Lower leg skin (tissue), 3 donors: ENCODE measurements around the gene A4GALT.

Experiments used
- POLR2A ChIP-seq, 2 donors: fragments of 450-650 bp; IDR thresholded peaks; one replicate each; pipeline ENCODE4 v1.6.1; 2016 to 2017; ENCODE audit warnings: antibody characterized with exemption in 2 of 2, mild to moderate bottlenecking in 1 of 2, moderate library complexity in 1 of 2
- TF ChIP-seq, protein P1 (sequence below), 3 donors: fragments of 450-650 bp; IDR thresholded peaks; one replicate each; pipeline ENCODE4 v1.5.1; 2016; ENCODE audit warnings: antibody characterized with exemption in 3 of 3, mild to moderate bottlenecking in 3 of 3, moderate library complexity in 2 of 3

DNA sequence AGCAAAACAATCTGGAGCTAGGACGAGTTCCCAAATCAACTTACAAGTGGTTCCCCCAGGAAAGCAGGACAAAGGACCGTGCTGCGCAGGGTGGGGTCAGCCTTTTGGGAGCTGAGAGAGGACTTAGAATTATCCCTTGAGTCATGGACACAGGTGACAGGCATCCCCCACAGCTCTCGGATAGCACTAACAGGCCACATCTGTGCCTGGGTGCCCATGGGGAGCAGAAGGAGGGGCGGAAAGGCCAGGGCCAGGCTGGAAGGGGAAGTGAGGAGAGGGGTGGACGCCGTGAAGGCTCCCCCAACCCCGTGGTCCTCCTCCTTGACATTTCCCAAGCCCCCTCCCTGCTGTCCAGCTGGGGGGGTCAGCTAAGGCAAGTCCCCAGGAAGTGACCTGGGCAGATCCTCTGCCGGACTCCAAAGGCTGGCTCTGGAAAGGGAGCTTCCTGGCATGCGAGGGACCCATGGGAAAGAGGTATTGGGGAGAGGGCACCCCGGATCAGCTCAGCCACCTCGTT lies 31.6 kb upstream of the A4GALT start:
- no peak for TF ChIP-seq POLR2A (IDR thresholded peaks at IDR 0.05)
- TF ChIP-seq, protein P1, sequence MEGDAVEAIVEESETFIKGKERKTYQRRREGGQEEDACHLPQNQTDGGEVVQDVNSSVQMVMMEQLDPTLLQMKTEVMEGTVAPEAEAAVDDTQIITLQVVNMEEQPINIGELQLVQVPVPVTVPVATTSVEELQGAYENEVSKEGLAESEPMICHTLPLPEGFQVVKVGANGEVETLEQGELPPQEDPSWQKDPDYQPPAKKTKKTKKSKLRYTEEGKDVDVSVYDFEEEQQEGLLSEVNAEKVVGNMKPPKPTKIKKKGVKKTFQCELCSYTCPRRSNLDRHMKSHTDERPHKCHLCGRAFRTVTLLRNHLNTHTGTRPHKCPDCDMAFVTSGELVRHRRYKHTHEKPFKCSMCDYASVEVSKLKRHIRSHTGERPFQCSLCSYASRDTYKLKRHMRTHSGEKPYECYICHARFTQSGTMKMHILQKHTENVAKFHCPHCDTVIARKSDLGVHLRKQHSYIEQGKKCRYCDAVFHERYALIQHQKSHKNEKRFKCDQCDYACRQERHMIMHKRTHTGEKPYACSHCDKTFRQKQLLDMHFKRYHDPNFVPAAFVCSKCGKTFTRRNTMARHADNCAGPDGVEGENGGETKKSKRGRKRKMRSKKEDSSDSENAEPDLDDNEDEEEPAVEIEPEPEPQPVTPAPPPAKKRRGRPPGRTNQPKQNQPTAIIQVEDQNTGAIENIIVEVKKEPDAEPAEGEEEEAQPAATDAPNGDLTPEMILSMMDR (IDR thresholded peaks at IDR 0.05): no peak
